Fibroblast of skin of left biceps (primary cell): ENCODE measurements around the gene LCN1.

Experiments
- DNase-seq, 2 experiments: peaks; one replicate each; pipeline ENCODE4 v3.0.0-alpha.2; 2013; ENCODE audit warnings: low read depth in 2 of 2

Gene LCN1

GRCh38 chr9:135488527-135488926 is 32.7 kb upstream of the LCN1 start:
- no peak for DNase-seq

GRCh38 chr9:135489188-135489906 is 31.9 kb upstream of the LCN1 start:
- no peak for DNase-seq

GRCh38 chr9:135490166-135490870 is 30.9 kb upstream of the LCN1 start:
- DNase-seq: no peak

GRCh38 chr9:135490980-135491464 is 30.2 kb upstream of the LCN1 start:
- no peak for DNase-seq

- DNase-seq: no peak
These were observed 29.5 kb upstream of the LCN1 start for GRCh38 chr9:135491764-135492163.

- no peak for DNase-seq
These were observed 28.2 kb upstream of the LCN1 start for GRCh38 chr9:135492886-135493669.

- DNase-seq: no peak
These were observed 26.3 kb upstream of the LCN1 start for GRCh38 chr9:135494791-135495559.

- no peak for DNase-seq
These were observed 22.7 kb upstream of the LCN1 start for GRCh38 chr9:135498381-135499126.

- DNase-seq: peak; percentile 52 to 58
These were observed 21.7 kb upstream of the LCN1 start for GRCh38 chr9:135499326-135500070.

- no peak for DNase-seq
These were observed 21.1 kb upstream of the LCN1 start for GRCh38 chr9:135500071-135500524.

- DNase-seq: peak; percentile 52 to 54
These were observed 20.5 kb upstream of the LCN1 start, which contains the start of gene MRPS2 for GRCh38 chr9:135500525-135501260. TSS of gene MRPS2 (plus strand) at chr9:135500682. CDS start at chr9:135500711, 29 bp downstream.

GRCh38 chr9:135501261-135502167 is 19.7 kb upstream of the LCN1 start:
- DNase-seq: no peak

- DNase-seq: no peak
These were observed 18.9 kb upstream of the LCN1 start for GRCh38 chr9:135502168-135502872.

- no peak for DNase-seq
These were observed 18.3 kb upstream of the LCN1 start for GRCh38 chr9:135502873-135503321.

GRCh38 chr9:135503371-135504261 is 17.6 kb upstream of the LCN1 start:
- no peak for DNase-seq
